ENCODE data around the gene GPRIN3. TPM values are rescaled to one million over a fixed set of nuclear protein-coding genes. Genes with fewer than 3 reads are reported as not detected.

Gene GPRIN3
- total and polyA plus RNA-seq, 2 donors (not counting 3 experiments of a cell fraction or from before 2014, with no cell fraction given), result 0.17 to 2.2 TPM

DNA sequence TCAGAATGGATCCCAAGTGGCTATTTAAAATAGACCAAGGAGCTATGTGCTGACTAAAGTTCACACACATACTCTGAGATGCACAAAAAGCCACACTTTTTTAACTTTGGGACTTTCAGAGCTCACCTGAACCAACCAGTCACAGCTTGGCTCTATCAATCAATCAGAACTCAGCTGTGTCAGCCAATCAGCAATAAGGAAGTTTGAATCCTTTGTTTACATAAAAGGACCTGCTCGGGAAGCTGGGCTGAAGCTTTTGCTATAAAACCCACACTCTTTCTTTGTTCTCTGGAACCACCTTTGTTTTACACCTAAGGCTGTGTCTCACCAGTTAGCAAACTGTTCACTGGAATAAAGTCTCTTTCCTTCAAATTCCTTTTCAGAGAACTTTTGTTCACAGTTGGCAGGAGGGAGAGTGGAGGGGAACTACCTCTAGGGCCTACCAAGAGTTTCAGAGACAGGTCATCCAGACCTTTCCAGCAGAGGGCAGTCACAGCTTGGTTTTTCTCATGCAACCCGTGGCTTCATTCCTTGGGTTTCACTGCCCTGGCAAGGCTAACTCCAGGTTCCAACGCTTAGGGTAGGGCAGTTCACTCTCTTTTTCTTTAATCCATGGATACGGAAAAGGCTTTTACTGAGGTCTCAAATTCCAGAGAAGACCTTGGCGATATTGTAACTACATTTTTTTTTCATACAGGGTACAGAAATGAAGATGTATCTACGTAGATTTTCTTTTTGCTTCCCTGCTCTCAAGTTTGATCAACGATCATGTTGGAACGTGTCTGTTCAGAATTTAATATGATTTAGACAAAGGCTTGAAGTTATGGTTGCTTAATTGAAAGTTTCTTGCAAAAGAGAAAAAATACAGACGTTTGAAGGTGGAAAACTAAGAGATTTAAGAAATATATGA lies 80.7 kb downstream of the GPRIN3 start:
- FAIRE-seq (peak; percentile 80), DNase-seq (ENCODE audit: low read depth, low spot score) (peak; percentile 79)
- Histone ChIP-seq H3K27ac (ENCODE audit: insufficient read depth, low read depth, low read length) (no peak overlapping the region), H3K4me3 (replicated peaks in 1 of 3; ENCODE audit: insufficient read depth in 1 of 3, low read depth in 1 of 3, low read length in 3 of 3) (no peak overlapping the region), H3K9ac (replicated peaks; ENCODE audit: extremely low read depth, insufficient read depth, low read length) (no peak overlapping the region), H3K4me1 (ENCODE audit: control insufficient read depth, extremely low read depth, insufficient read depth, low read length) (peaks cover 2% of the 10 kb centered on the region), H3K9me1 (replicated peaks; ENCODE audit: control insufficient read depth, extremely low read depth, insufficient read depth, low read length) (no peaks in the 10 kb centered on the region), H2AFZ (ENCODE audit: low read depth, low read length) (peak overlapping the region; percentile 48), H3K9me3 (replicated peaks; ENCODE audit: control insufficient read depth, insufficient read depth, low read length) (no peaks in the 10 kb centered on the region), H3K27me3 (ENCODE audit: control insufficient read depth in 2 of 2, insufficient read depth in 2 of 2, low read length in 2 of 2) (no peaks in the 10 kb centered on the region), H3K36me3 (ENCODE audit: control insufficient read depth in 2 of 2, extremely low read depth in 1 of 2, insufficient read depth in 2 of 2, low read length in 2 of 2) (no peaks in the 10 kb centered on the region), H4K20me1 (replicated peaks; ENCODE audit: control insufficient read depth, extremely low read depth, insufficient read depth, low read length) (no peaks in the 10 kb centered on the region), H3K4me2 (ENCODE audit: insufficient read depth, low read length) (no peak overlapping the region), H3K79me2 (ENCODE audit: control insufficient read depth, insufficient read depth, low read length) (no peaks in the 10 kb centered on the region)
- ChIA-PET POLR2A (no interaction called here), CTCF (interaction anchor here (0.5 to 4.7 kb wide), 46 partner anchors 9 to 1068 kb away, joined by 3 to 67 read pairs (median 4); partner anchors contain the start of genes GPRIN3 and MMRN1)
- intact Hi-C loops (cut with micrococcal nuclease) (loop anchor here (1.0 to 2.0 kb wide), 5 partner anchors 68 to 1066 kb away; no protein-coding TSS in a partner anchor), dilution Hi-C loops (cut with MboI; ENCODE audit: extremely low pct_ligation_motif_present, low sequenced_read_pairs) (no loop called here)
- BruUV-seq (replicated peaks), result no TSS peak
- TF ChIP-seq EZH2 (IDR thresholded peaks at IDR 0.05; ENCODE audit: borderline replicate concordance, low read depth, low read length, severe bottlenecking), result no peak
- TF ChIP-seq CTCF (IDR thresholded peaks at IDR 0.05; ENCODE audit: extremely low read depth in 1 of 2, insufficient read depth in 1 of 2, low read depth in 1 of 2, low read length in 2 of 2), result peak; percentile 70 to 75

GRCh38 chr4:89222170-89222569 lies 85.4 kb downstream of the GPRIN3 start:
- H3K4me2 ChIP-seq (ENCODE audit: insufficient read depth, low read length), result no peak overlapping the region
- ChIA-PET POLR2A (no interaction called here), CTCF (interaction anchor here (0.7 kb wide), 1 partner anchor 9 kb away, joined by 4 read pairs; no protein-coding TSS in a partner anchor)
- intact Hi-C loops (cut with micrococcal nuclease), result no loop called here
- BruUV-seq (replicated peaks), result no TSS peak
- dilution Hi-C loops (cut with MboI; ENCODE audit: extremely low pct_ligation_motif_present, low sequenced_read_pairs), result no loop called here
- peaks cover 2% of the 10 kb centered on the region for H3K4me1 ChIP-seq (ENCODE audit: control insufficient read depth, extremely low read depth, insufficient read depth, low read length)
- DNase-seq (ENCODE audit: low read depth, low spot score) (no peak), FAIRE-seq (no peak)
- no peaks in the 10 kb centered on the region for H3K9me1 ChIP-seq (replicated peaks; ENCODE audit: control insufficient read depth, extremely low read depth, insufficient read depth, low read length)
- H3K36me3 ChIP-seq (ENCODE audit: control insufficient read depth in 2 of 2, extremely low read depth in 1 of 2, insufficient read depth in 2 of 2, low read length in 2 of 2), result no peaks in the 10 kb centered on the region
- no peak overlapping the region for H3K27ac ChIP-seq (ENCODE audit: insufficient read depth, low read depth, low read length)
- no peaks in the 10 kb centered on the region for H3K79me2 ChIP-seq (ENCODE audit: control insufficient read depth, insufficient read depth, low read length)
- H3K27me3 ChIP-seq (ENCODE audit: control insufficient read depth in 2 of 2, insufficient read depth in 2 of 2, low read length in 2 of 2), result peaks cover 3 to 4% of the 10 kb centered on the region in 2 experiments
- no peak overlapping the region for H3K9ac ChIP-seq (replicated peaks; ENCODE audit: extremely low read depth, insufficient read depth, low read length)
- no peak overlapping the region for H3K4me3 ChIP-seq (replicated peaks in 1 of 3; ENCODE audit: insufficient read depth in 1 of 3, low read depth in 1 of 3, low read length in 3 of 3)
- no peaks in the 10 kb centered on the region for H3K9me3 ChIP-seq (replicated peaks; ENCODE audit: control insufficient read depth, insufficient read depth, low read length)
- H2AFZ ChIP-seq (ENCODE audit: low read depth, low read length), result no peak overlapping the region
- TF ChIP-seq GATA2 (IDR thresholded peaks at IDR 0.05; ENCODE audit: insufficient read depth, insufficient read length, low read depth, low read length), result no peak
- TF ChIP-seq JUN (IDR thresholded peaks at IDR 0.05; ENCODE audit: borderline replicate concordance, insufficient read depth, insufficient read length, low read depth), result peak; percentile 46
- TF ChIP-seq MAX (IDR thresholded peaks at IDR 0.05; ENCODE audit: insufficient read depth, insufficient read length), result no peak
- no peaks in the 10 kb centered on the region for H4K20me1 ChIP-seq (replicated peaks; ENCODE audit: control insufficient read depth, extremely low read depth, insufficient read depth, low read length)
